ENCODE data around the gene SARNP.

SARNP gene

GRCh38 chr12:55736780-55737580 lies 80.5 kb downstream of the SARNP start:
- peak; percentile 89 for TF ChIP-seq CTCF (IDR thresholded peaks at IDR 0.05; ENCODE audit: borderline replicate concordance, control extremely low read depth, extremely low read depth, insufficient read depth, missing control alignments)
- in situ Hi-C loops (cut with MboI; ENCODE audit: low sequenced_read_pairs, unreplicated experiment), result loop anchor here (10.0 kb wide), 2 partner anchors 208 to 298 kb away; no protein-coding TSS in a partner anchor

GRCh38 chr12:55736076-55736475 lies 81.4 kb downstream of the SARNP start:
- in situ Hi-C loops (cut with MboI; ENCODE audit: low sequenced_read_pairs, unreplicated experiment), result loop anchor here (10.0 kb wide), 2 partner anchors 209 to 299 kb away; no protein-coding TSS in a partner anchor
- no peak for TF ChIP-seq CTCF (IDR thresholded peaks at IDR 0.05; ENCODE audit: borderline replicate concordance, control extremely low read depth, extremely low read depth, insufficient read depth, missing control alignments)
- DNase-seq (ENCODE audit: low spot score), result no peak

More at GRCh38 chr12:55736780-55737580, 80.5 kb downstream of the SARNP start:
- DNase-seq (ENCODE audit: low spot score), result peak; percentile 59

- in situ Hi-C loops (cut with MboI; ENCODE audit: low sequenced_read_pairs, unreplicated experiment), result loop anchor here (10.0 kb wide), 2 partner anchors 210 to 300 kb away; no protein-coding TSS in a partner anchor
- TF ChIP-seq CTCF (IDR thresholded peaks at IDR 0.05; ENCODE audit: borderline replicate concordance, control extremely low read depth, extremely low read depth, insufficient read depth, missing control alignments), result no peak
- DNase-seq (ENCODE audit: low spot score), result no peak
Measured at GRCh38 chr12:55734595-55734994, 82.9 kb downstream of the SARNP start.

GRCh38 chr12:55733858-55734257 lies 83.7 kb downstream of the SARNP start:
- no peak for DNase-seq (ENCODE audit: low spot score)
- in situ Hi-C loops (cut with MboI; ENCODE audit: low sequenced_read_pairs, unreplicated experiment), result loop anchor here (10.0 kb wide), 2 partner anchors 211 to 301 kb away; no protein-coding TSS in a partner anchor
- TF ChIP-seq CTCF (IDR thresholded peaks at IDR 0.05; ENCODE audit: borderline replicate concordance, control extremely low read depth, extremely low read depth, insufficient read depth, missing control alignments), result no peak

GRCh38 chr12:55733021-55733555 lies 84.4 kb downstream of the SARNP start:
- no peak for DNase-seq (ENCODE audit: low spot score)
- TF ChIP-seq CTCF (IDR thresholded peaks at IDR 0.05; ENCODE audit: borderline replicate concordance, control extremely low read depth, extremely low read depth, insufficient read depth, missing control alignments), result no peak
- in situ Hi-C loops (cut with MboI; ENCODE audit: low sequenced_read_pairs, unreplicated experiment), result loop anchor here (10.0 kb wide), 2 partner anchors 212 to 302 kb away; no protein-coding TSS in a partner anchor

GRCh38 chr12:55732288-55732687 lies 85.2 kb downstream of the SARNP start:
- no peak for DNase-seq (ENCODE audit: low spot score)
- in situ Hi-C loops (cut with MboI; ENCODE audit: low sequenced_read_pairs, unreplicated experiment), result loop anchor here (10.0 kb wide), 2 partner anchors 213 to 303 kb away; no protein-coding TSS in a partner anchor
- no peak for TF ChIP-seq CTCF (IDR thresholded peaks at IDR 0.05; ENCODE audit: borderline replicate concordance, control extremely low read depth, extremely low read depth, insufficient read depth, missing control alignments)

Data from GM13976 (cell line).